Measurements from ENCODE around the gene MTCH1.

DNA sequence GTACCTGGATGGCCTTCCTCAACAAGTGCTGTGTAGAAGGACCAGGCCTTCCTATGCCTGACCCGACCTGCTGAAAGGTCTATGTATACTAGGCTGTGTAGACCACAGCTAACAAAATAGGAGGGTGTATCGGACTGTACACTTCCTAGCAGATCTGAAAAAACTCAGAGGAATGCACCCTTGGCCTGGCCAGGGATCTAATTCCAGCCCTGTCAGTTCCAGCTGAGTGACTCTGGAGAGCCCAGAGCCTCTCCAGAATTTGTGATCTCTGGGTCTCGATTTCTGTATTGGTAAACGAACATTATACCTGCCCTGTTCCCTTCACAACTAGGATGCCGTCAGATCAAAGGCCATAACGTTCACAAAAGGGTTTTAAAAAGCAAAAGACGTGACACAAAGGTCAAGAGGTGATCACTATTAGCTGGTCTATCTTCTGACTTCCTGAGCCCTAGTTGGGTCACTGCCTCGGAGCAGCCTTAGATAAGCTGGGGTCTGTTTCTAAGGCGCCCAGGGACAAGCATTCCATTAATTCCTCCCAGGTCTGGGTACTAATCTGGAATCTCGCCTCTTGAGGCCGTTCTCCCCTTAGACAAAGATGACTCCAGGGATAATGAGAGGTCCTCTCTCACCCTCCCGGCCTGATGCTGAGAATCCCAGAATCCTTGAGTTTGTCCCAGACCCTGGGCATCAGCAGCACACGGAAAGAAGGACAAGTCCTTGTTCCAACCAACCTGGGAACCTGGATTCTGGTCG is 13.9 kb downstream of the MTCH1 start:
- TF ChIP-seq, protein P1, sequence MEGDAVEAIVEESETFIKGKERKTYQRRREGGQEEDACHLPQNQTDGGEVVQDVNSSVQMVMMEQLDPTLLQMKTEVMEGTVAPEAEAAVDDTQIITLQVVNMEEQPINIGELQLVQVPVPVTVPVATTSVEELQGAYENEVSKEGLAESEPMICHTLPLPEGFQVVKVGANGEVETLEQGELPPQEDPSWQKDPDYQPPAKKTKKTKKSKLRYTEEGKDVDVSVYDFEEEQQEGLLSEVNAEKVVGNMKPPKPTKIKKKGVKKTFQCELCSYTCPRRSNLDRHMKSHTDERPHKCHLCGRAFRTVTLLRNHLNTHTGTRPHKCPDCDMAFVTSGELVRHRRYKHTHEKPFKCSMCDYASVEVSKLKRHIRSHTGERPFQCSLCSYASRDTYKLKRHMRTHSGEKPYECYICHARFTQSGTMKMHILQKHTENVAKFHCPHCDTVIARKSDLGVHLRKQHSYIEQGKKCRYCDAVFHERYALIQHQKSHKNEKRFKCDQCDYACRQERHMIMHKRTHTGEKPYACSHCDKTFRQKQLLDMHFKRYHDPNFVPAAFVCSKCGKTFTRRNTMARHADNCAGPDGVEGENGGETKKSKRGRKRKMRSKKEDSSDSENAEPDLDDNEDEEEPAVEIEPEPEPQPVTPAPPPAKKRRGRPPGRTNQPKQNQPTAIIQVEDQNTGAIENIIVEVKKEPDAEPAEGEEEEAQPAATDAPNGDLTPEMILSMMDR (conservative IDR thresholded peaks at IDR 0.05), result no peak
- no peak for TF ChIP-seq ZFX (IDR thresholded peaks at IDR 0.05)
